HG03097 (cell line): ENCODE measurements around the gene DOCK1.
"Not testable (repeated sequence)": the region's sequence is repeated elsewhere in the genome, so short reads cannot be mapped to it uniquely, and the experiment has no call there.

Experiments used
- ATAC-seq: cut with Tn5 transposase; IDR thresholded peaks from one replicate; pipeline ENCODE4 v1.9.1; 2021; ENCODE audit not compliant: unreplicated experiment, low FRiP score

DOCK1 gene

DNA sequence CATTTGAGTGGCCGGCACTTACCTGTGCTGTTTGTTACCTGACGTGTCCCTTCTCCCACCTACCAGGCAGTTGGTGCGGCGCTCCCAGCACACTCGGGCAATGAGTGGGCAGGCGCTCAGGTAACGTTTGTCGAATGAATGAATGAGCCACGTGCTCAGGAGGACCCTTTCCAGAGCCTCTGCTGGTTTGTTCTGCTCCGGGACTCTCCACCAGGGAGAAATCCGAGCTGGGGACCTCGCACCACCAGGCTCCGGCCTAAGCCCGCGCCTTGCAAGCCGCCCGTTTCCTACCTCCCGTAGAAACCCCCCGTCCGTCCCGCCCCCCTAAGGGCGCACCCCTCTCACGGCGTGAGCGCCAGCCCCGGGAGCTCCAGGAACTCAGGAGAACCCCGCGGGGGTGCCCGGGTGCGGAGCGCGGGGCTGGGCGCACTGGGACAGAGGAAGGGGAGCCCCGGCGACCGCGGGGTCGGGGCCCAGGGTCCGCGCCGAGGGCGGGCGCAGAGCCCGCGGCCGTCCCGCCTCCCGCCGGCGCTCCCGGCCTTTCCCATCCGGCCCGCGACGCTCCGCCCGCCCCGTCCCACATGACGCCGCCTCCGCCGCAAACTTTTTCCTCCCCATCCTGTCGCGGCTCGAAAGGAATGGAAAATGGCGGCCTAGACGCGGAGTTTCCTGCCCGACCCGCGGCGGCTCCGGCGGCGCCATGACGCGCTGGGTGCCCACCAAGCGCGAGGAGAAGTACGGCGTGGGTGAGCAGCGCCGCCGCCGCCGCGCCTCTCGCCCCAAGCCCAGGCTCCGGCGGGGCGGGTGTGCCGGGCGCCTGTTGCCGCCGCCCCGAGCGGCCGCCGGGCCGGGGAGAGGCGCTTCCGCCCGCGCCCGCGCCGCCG lies at the start of gene DOCK1:
Gene DOCK1 (plus strand): TSS at position 611 of the 884 bp plus-strand sequence. CDS start 90 bp downstream, at position 701.
- ATAC-seq: no peak

DNA sequence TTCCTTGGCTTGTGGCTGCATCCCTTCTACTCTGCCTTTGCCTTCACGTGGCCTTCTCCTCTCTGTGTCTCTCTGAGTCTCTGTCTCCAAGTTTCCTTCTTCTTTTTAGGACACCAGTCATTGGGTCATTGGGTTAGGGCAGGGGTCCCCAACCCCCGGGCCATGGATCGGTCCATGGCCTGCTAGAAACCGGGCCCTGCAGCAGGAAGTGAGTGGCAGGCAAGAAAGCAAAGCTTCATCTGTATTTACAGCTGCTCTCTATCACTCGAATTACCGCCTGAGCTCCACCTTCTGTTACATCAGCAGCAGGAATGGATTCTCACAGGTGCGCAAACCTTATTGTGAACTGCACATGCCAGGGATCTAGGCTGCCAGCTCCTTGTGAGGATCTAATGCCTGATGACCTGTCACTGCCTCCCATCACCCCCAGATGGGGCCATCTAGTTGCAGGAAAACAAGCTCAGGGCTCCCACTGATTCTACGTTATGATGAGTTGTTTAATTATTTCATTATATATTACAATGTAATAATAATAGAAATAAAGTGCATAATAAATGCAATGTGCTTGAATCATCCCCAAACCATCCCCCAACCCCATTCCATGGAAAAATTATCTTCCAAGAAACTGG lies 47.9 kb upstream of the DOCK1 start:
- no peak for ATAC-seq

DNA sequence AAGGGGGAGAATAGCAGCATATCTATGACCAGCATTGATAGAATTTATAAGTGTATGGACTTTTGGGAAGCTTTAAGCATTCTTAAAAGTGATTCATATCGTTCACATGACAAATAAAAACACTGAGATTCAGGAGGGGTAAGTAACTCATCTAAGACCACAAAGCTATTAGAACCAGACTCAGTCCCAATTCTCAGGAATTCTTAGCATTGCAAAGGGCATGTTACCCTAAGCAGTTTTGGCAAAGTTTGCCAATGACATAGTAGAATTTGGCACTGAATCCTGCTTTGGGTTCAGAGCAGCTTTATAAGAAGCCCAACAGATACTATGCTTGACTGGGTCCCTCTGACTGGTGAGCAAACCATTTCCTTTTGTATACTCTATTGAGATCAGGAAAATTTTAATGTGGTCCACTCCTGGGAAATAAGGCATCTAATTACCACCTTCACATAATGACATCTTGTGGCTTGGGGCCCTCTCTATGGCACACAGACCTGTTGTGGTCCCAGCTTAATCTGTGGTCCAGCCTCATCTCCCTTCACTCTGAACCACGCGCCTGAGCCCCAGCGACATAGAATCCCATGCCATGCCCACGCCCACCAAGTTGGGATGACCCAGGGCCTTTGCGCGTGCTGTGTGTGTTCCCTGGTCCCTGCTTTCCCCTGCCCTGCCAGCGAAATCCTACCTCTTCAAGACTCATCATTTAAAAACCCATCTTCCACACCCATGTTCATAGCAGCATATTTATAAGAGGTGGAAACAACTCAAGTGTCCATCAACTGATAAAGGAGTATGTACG lies 37.5 kb upstream of the DOCK1 start:
- ATAC-seq: no peak

DNA sequence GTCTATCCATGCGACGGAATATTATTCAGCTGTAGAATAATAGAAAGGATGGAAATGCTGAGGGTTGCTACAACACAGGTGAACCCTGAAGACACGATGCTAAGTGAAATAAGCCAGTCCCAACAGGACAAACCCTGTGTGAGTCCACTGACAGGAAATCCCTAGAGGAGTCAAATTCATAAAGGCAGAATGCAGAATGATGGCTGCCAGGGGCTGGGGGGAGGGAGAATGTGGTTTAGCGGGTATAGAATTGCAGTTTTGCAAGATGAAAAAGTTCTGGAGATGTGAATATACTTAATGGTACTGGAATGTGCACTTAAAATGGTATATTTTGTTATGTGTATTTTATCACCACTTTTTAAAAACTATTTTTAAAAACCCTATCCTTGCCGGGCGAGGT lies 36.9 kb upstream of the DOCK1 start:
- ATAC-seq: no peak

DNA sequence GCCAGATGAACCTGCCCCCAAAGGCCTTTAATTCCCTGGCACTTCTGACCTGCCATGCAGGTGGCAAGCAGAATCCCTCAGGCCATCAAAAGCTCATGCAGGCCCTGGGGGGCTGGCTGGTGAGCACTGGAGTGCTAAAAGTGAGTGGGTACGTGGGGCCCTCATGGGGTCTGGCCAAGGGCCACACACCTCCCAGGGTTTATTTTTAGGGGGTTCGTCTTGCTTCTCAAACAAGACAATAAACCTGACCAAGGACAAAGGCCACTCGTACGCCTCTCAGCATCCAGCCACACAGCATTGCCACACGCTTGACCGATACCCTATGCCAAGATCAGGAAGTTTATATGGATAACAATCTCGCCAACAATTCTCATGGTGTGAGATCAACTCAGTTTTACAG lies 33.1 kb upstream of the DOCK1 start:
- no peak for ATAC-seq

DNA sequence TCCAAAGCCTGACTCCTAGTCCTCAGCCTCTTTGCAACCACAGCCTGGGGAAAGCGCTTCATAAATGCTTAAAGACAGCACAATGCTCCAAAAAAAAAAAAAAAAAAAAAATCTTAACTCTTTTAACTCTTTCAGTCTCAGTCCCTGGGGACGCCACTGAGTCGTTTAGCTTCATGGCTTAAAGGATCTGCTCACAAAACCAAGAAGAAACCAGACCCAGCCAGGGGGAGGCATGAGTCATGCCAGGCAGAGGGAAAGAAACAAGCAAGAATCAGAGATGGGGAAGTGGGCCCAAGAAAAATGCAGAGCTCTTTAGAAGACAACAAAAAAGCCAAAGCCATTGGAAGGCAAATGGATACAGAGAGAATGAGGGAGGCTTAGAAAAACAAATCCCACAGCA lies 32.5 kb upstream of the DOCK1 start:
- ATAC-seq: no peak

DNA sequence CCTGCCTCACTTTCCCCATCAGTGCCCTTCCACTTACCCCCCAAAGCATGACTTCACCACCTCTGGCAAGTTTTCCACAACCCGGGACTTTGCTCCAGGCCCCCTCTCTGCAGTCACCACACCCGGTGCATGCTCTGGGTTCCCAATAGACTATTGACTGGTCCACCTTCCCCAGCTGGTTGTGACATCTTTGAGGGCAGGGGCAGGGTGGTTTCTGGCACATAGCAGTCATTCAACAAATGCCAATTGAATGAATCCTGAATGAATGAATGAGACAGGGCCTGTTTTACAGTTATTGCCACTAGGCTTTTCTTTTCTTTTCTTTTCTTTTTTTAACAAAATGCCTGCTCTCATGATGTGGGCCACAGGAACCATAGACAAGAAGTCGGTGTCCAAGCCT lies 28.8 kb upstream of the DOCK1 start:
- no peak for ATAC-seq

DNA sequence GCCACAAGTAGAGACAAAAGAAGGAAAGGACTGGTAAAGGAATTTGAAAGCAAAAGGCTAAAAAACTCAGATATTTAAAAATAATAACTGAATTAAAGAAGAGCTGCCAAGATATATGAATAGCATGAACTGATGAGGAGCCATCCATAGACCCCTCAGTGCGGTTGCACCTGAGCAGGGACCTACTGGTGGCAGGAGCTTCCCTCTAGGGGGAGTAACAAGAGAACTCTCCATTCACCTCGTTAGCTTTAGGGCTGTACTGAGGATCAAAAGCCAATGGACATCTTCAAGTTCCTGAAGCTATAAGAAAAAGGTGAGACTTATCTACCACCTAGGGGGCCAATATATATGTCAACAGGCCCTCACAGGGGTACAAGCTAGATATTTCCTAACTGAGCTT lies 27.8 kb upstream of the DOCK1 start:
- no peak for ATAC-seq

DNA sequence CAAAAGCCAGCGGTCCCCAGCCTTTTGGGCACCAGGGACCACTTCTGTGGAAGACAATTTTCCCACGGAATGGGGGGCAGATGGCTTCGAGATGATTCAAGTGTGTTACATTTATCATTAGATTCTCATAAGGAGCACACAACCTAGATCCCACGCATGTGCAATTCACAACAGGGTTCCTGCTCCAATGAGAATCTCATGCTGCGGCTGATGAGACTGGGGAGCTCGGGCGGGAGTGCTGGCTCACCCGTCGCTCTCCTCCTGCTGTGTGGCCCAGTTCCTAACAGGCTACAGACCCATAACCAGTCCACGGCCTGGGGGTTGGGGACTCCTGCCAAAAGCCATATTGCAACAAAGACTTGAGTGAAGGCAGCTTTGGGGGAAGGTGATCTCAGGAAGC lies 26.6 kb upstream of the DOCK1 start:
- ATAC-seq: no peak

DNA sequence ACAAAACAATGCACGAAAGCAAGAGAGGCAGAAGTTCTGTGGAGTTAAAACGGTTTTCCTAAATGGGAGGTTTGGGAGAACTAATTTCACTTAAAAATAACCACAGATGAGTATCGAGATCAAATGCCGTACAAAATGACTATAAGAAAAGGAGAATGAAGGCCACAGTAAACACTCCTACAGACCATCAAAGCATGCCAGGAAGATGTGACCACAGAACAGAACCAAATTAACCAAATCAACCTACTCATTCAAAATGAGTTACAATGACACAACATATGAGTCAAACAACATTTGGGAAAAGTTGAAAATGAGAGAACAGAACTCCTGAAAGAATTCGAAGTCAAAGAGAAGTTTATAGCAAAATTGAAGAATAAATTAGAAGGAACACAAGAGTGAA lies 24.3 kb upstream of the DOCK1 start:
- ATAC-seq: no peak

DNA sequence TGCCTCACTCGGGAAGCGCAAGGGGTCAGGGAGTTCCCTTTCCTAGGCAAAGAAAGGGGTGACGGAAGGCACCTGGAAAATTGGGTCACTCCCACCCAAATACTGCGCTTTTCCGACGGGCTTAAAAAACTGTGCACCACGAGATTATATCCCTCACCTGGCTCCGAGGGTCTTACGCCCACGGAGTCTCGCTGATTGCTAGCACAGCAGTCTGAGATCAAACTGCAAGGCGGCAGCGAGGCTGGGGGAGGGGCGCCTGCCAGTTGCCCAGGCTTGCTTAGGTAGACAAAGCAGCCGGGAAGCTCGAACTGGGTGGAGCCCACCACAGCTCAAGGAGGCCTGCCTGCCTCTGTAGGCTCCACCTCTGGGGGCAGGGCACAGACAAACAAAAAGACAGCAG lies 23.2 kb upstream of the DOCK1 start:
- ATAC-seq: not testable (repeated sequence)

DNA sequence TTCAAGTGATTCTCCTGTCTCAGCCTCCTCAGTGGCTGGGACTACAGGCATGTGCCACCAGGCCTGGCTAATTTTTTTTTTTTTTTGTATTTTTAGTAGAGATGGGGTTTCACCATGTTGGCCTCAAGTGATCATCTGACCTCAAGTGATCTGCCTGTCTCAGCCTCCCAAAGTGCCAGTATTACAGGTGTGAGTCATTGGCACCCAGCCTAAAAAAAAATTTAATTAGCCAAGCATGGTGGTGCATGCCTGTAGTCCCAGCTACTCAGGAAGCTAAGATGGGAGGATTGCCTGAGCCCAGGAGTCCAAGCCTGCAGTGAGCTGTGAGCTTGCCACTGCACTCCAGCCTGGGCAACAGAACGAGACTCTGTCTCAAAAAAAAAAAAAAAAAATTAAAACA lies 16.8 kb upstream of the DOCK1 start:
- ATAC-seq: not testable (repeated sequence)

DNA sequence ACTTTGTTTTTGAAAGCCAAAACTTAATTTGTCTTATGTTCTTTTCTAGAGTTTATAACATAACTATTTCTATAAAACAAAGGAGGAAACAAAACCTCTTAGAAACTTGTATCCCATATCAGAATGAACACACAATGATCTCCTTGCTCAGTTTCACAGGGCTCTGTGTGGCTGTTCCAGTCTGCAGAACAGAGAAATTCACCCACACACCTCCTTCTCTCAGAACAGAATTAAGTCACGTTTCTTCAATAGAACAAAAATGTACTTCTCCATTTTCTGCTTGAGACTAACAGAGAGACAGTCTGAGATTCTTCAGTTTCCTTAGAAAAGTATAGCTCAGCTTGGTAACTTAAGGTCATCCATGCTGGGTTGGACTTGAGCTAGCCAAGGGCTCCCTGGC lies 15.8 kb upstream of the DOCK1 start:
- no peak for ATAC-seq

DNA sequence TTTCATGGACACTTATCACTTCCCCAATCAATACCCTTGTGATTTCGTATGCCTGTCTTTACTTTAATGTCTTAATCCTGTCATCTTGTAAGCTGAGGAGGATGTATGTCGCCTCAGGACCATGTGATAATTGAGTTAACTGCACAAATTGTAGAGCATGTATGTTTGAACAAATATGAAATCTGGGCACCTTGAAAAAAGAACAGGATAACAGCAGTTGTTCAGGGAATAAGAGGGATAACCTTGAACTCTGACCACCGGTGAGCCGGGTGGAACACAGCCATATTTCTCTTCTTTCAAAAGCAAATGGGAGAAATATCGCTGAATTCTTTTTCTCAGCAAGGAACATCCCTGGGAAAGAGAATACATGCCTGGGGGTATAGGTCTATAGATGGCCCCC lies 14.4 kb upstream of the DOCK1 start:
- not testable (repeated sequence) for ATAC-seq

DNA sequence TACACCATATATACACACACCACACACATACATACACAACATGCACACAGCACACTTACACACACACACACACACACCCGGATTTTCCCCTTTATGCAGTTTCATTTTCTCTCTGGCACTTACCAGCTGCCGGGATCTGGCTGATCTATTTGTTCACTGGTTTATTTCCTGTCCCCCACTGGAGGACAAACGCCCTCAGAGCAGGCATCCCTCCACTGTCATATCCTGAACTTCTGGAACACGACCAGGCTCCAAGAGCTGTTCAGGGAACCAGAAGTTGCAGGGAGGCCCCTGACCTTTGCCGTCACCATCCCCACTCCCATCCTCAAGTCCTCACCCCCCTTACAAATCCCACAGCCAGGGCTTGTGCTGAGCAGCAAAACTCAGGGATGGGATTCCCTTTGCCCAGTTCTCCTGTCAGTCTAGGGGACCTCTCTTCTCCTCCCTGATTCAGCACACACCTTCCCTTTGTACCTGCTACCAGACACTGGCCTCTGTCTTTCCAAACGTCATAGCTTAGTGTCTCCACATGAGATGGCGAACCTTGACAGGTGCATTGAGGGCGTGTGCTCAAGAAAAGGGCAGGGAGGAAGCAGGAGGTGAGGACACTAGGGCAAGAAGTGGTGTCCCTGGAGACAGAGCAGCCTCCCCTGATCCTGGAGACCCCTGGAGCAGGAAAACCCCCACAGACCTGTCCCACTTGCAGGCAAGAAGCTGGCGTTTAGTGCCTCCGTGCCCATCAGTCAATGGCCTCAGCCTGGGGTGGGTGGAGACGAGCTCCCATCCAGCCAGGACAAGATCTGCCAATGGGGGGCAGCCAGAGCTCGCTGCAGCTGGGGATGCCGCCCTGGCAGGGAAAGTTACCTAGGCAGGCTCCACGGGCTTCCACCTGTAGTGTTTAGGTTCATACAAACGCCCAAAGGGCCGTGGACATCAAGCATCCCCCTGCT lies 12.7 kb upstream of the DOCK1 start:
- ATAC-seq: no peak

DNA sequence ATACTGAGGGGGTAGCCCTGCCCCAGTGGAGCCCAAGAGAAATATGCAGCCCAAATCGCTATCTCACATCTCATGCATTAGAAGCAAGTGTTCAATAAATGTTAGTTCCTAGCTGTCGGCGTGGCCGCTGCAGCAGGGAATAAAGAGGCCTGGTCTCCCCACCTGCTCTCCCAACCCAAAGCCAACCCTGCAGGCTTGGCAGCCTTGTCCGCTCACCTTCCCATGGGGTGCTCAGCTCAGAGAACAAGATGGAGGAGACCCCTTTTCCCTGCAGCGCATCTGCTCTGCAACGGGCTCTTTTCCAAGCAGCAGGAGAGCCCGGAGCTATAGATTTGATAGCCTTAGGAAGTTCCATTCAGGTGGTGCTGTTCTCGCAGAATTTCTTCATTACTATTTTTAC lies 12.0 kb upstream of the DOCK1 start:
- no peak for ATAC-seq

DNA sequence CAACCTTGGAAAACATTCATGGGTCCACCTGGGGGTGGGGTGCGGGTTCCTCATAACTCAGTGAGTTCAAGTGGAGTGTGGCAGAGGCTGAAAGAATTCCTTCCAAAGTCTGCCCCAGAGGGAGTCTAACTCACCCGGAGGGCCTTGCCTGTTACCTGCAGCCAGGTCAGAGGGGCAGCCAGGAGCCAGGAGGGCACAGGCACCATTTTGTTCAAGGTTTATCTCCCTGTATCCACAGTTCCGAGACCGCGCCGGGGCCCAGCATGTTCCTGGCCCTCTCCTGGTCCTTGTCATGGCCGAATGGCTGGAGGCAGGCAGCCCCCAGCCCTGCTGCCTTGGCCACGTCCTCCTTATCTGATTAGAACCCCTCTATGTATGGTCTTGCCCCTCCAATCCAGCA lies 11.4 kb upstream of the DOCK1 start:
- ATAC-seq: no peak

DNA sequence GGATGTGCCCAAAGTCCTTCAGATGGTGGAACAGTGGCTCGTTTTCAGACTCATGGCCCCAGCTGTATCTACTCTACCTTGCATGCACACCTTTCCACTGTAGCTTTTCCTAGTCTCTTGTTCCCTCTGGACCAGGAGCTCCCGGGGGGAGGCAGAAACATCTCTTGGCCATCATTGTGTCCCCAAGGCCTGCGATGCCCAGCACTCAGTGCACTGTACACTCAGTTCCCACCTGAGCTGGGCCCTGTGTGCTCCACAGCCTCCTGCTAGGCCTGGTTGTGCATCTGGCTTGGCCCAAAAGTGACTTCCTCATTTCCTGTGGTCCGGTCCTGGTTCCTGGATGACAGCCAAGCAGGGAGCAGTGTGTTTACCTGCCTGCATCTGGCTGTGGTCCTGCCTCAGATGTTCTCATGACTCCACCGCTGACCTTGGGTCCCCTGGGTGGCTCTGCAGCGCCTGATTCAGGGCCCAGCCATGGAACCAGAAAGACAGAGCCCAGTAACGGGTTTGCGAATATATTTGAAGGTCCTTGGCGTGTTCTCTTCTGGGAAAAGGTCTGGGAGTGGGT lies 9.9 kb upstream of the DOCK1 start:
- ATAC-seq: no peak

DNA sequence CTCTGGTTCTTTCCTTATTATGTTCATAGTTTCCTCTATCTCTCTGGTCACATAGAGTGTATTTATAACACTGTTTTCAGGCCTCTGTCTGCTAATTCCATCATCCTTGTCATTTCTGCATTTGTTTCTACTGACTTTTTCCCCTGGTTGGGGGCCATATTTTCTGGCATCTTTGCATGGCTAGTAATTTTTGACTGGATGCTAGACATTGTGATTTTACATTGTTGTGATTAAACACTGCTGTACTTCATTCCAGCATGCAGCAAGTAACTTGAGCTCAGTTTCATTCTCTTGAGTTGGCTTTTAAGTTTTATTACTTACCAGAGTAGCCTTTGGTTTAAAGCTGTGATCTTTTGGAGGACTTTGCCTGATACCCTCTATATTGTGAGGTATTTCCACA lies 6.8 kb upstream of the DOCK1 start:
- ATAC-seq: no peak

DNA sequence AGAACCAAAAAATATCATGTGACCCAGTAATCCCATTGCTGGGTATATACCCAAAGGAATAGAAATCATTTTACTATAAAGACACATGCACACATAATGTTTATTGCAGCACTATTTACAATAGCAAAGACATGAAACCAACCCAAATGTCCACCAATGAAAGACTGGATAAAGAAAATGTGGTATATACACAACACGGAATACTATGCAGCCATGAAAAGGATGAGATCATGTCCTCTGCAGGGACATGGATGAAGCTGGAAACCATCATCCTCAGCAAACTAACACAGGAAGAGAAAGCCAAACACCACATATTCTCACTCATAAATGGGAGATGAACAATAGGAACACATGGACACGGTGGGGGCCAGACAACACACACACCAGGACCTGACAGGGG lies 5.7 kb upstream of the DOCK1 start:
- not testable (repeated sequence) for ATAC-seq
